NCI-H2107 treated with DMSO at 0.1 percent for 48 hours (cell line): ENCODE results near the gene FAM111A.

Experiments used
- DNase-seq: peaks from one replicate; lab custom pipeline; 2025; ENCODE audit not compliant: unreplicated experiment; lab: John Stamatoyannopoulos, UW

The FAM111A gene

GRCh38 chr11:59178402-59178801, 35.7 kb downstream of the FAM111A start:
- no peak for DNase-seq

GRCh38 chr11:59179121-59179520, 36.5 kb downstream of the FAM111A start:
- DNase-seq = no peak

GRCh38 chr11:59180168-59180776, 37.6 kb downstream of the FAM111A start:
- DNase-seq = no peak

GRCh38 chr11:59180907-59181306, 38.3 kb downstream of the FAM111A start:
- DNase-seq = no peak

GRCh38 chr11:59181746-59182456, 39.2 kb downstream of the FAM111A start:
- DNase-seq = no peak

- no peak for DNase-seq
Measured at GRCh38 chr11:59182457-59183151, 39.9 kb downstream of the FAM111A start.

GRCh38 chr11:59183771-59184170, 41.1 kb downstream of the FAM111A start:
- no peak for DNase-seq

- no peak for DNase-seq
Measured at GRCh38 chr11:59184691-59185339, 42.2 kb downstream of the FAM111A start.

GRCh38 chr11:59185386-59185945, 42.8 kb downstream of the FAM111A start:
- no peak for DNase-seq

GRCh38 chr11:59186130-59186594, 43.5 kb downstream of the FAM111A start:
- no peak for DNase-seq

- no peak for DNase-seq
Measured at GRCh38 chr11:59187035-59187434, 44.4 kb downstream of the FAM111A start.

- no peak for DNase-seq
Measured at GRCh38 chr11:59187587-59187986, 44.9 kb downstream of the FAM111A start.

- DNase-seq = no peak
Measured at GRCh38 chr11:59188954-59189353, 46.3 kb downstream of the FAM111A start.

- DNase-seq = no peak
Measured at GRCh38 chr11:59189986-59190385, 47.3 kb downstream of the FAM111A start.

- no peak for DNase-seq
Measured at GRCh38 chr11:59191095-59191494, 48.4 kb downstream of the FAM111A start.

GRCh38 chr11:59191890-59192289, 49.2 kb downstream of the FAM111A start:
- DNase-seq = no peak

- DNase-seq = no peak
Measured at GRCh38 chr11:59192446-59193020, 49.9 kb downstream of the FAM111A start.

- DNase-seq = no peak
Measured at GRCh38 chr11:59193587-59194130, 51.0 kb downstream of the FAM111A start.

GRCh38 chr11:59195586-59195985, 52.9 kb downstream of the FAM111A start:
- DNase-seq = no peak

GRCh38 chr11:59196777-59197176, 54.1 kb downstream of the FAM111A start:
- DNase-seq = no peak

- no peak for DNase-seq
Measured at GRCh38 chr11:59197991-59198390, 55.3 kb downstream of the FAM111A start.
